Placental pericyte (primary cell): ENCODE results near the gene PCDHA7. TPM values are rescaled to one million over a fixed set of nuclear protein-coding genes. Genes with fewer than 3 reads are reported as not detected.

ENCODE experiments used
- total RNA-seq: library from RNA; depleted of rRNA; stranded (reverse); fragments of >200 nt; gene quantifications from 2 replicates; pipeline ENCODE4 v1.2.3, GENCODE V29; 2012

The PCDHA7 gene, protein sequence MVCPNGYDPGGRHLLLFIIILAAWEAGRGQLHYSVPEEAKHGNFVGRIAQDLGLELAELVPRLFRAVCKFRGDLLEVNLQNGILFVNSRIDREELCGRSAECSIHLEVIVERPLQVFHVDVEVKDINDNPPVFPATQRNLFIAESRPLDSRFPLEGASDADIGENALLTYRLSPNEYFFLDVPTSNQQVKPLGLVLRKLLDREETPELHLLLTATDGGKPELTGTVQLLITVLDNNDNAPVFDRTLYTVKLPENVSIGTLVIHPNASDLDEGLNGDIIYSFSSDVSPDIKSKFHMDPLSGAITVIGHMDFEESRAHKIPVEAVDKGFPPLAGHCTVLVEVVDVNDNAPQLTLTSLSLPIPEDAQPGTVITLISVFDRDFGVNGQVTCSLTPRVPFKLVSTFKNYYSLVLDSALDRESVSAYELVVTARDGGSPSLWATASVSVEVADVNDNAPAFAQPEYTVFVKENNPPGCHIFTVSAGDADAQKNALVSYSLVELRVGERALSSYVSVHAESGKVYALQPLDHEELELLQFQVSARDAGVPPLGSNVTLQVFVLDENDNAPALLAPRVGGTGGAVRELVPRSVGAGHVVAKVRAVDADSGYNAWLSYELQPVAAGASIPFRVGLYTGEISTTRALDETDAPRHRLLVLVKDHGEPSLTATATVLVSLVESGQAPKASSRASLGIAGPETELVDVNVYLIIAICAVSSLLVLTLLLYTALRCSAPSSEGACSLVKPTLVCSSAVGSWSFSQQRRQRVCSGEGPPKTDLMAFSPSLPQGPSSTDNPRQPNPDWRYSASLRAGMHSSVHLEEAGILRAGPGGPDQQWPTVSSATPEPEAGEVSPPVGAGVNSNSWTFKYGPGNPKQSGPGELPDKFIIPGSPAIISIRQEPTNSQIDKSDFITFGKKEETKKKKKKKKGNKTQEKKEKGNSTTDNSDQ
- total RNA-seq = under 0.01 and 0.29 TPM in 2 replicates

DNA sequence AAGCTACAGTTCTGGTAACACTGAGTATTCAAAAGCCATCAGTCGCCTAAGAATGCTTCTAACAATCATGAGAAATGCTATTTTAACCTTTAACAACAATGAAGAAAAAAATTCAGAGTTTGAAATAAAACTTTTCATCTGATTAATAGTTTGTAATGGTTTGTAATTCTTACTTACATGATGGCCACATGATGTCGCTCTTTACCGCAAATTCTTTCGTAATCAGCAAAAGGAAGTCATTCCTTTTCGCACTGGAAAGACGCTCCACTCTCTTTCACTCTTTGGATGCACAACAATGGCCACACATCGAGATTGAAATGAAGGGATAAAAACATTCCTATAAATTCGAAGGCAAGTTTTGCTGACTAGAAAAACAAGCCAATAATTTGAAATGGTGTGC is at the start of gene PCDHA7:
Gene PCDHA7, plus strand, starts transcription at position 277 of the 400 bp plus-strand sequence. Its CDS starts 115 bp downstream, at position 392.

DNA sequence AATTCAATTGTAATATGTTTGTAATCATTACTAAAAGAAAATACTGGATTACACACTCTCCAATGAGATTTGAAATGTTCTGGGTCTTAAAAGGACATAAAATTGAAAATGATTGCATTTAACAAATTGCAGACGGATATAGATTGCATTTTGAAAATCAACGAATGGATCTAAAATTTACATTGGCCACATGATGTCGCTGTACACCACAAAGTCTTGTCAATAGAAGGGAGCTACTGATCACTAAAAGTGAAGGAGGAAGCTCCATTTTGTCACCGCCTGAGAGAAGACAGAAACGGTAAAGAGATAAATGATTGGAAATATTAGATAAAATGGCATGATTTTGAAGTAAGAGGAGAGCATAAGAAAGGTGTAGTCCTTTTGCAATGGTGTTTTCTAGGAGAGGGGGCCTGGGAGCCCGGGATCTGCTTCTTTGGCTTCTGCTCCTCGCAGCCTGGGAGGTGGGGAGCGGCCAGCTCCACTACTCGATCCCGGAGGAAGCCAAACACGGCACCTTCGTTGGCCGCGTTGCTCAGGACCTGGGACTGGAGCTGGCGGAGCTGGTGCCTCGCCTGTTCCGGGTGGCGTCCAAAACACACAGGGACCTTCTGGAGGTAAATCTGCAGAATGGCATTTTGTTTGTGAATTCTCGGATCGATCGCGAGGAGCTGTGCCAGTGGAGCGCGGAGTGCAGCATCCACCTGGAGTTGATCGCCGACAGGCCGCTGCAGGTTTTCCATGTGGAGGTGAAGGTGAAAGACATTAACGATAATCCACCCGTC is 48.0 kb upstream of the PCDHA7 start, which contains the start of gene PCDHA1:
Gene PCDHA1, plus strand, starts transcription at position 236 of the 782 bp plus-strand sequence.

DNA sequence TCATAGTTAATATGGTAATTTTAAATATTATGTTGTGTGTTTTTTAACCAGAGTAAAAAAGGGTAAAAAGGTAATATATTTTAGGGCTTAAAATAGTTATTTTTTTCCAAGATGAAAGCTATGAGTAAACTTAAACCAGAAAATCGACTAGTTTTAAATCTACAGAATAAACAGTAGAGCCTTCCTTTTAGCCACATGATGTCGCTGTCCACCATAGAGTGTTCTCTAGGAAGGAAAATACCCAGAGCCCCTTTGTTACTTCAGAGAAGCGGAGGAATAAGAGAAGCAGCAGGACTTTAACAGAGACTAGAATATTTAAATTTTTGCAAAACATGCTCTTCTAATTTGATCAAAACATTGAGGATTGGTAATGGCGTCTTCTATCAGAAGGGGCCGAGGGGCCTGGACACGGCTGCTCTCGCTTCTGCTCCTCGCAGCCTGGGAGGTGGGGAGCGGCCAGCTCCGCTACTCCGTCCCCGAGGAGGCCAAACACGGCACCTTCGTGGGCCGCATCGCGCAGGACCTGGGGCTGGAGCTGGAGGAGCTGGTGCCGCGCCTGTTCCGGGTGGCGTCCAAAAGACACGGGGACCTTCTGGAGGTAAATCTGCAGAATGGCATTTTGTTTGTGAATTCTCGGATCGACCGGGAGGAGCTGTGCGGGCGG is 39.3 kb upstream of the PCDHA7 start, which contains the start of gene PCDHA2:
Gene PCDHA2, plus strand, starts transcription at position 258 of the 664 bp plus-strand sequence.

DNA sequence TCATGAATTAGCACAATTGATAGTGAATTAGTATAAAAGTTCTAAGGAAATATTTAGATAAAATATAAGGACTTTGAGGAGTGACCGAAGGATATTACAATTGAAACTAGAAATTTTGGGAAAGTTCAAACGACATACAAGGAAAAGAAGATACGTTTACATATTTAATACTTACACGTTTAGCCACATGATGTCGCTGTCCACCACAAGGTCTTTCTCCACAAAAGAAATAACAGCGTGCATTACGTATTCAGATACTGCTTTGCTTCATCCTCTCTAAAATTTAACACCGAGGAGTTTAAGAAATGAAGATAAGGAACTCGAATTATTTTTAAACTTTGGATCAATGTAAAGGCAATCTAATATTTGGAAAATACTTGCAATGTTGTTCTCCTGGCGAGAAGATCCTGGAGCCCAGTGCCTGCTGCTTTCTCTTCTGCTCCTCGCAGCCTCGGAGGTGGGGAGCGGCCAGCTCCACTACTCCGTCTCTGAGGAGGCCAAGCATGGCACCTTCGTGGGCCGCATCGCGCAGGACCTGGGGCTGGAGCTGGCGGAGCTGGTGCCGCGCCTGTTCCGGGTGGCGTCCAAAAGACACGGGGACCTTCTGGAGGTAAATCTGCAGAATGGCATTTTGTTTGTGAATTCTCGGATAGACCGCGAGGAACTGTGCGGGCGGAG is 33.1 kb upstream of the PCDHA7 start, which contains the start of gene PCDHA3:
Gene PCDHA3, plus strand, starts transcription at position 242 of the 678 bp plus-strand sequence.

DNA sequence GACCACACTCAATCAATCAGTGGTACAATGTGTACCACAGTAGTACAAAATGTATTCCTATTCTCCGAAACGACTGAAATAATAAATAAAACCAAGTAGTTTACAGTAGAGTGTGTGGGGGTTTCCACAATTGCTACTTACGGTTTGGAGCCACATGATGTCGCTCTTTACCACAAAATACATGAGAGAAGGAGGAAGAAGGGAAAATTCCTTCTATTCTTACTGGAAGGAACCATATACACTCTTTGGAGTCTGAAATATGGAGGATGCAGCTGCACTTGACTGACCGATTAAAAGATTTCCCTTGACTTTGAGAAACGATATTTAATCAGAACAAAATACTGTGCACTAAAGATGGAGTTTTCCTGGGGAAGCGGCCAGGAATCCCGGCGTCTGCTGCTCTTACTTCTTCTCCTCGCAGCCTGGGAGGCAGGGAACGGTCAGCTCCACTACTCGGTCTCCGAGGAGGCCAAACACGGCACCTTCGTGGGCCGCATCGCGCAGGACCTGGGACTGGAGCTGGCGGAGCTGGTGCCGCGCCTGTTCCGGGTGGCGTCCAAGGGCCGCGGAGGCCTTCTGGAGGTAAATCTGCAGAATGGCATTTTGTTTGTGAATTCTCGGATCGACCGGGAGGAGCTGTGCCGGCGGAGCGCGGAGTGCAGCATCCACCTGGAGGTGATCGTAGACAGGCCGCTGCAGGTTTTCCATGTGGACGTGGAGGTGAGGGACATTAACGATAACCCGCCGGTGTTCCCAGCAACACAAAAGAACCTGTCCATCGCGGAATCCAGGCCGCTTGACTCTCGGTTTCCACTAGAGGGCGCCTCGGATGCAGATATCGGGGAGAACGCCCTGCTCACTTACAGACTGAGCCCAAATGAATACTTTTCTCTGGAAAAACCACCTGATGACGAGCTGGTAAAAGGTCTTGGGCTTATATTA is 27.0 kb upstream of the PCDHA7 start, which contains the start of gene PCDHA4:
Gene PCDHA4, plus strand, starts transcription at position 235 of the 942 bp plus-strand sequence.

DNA sequence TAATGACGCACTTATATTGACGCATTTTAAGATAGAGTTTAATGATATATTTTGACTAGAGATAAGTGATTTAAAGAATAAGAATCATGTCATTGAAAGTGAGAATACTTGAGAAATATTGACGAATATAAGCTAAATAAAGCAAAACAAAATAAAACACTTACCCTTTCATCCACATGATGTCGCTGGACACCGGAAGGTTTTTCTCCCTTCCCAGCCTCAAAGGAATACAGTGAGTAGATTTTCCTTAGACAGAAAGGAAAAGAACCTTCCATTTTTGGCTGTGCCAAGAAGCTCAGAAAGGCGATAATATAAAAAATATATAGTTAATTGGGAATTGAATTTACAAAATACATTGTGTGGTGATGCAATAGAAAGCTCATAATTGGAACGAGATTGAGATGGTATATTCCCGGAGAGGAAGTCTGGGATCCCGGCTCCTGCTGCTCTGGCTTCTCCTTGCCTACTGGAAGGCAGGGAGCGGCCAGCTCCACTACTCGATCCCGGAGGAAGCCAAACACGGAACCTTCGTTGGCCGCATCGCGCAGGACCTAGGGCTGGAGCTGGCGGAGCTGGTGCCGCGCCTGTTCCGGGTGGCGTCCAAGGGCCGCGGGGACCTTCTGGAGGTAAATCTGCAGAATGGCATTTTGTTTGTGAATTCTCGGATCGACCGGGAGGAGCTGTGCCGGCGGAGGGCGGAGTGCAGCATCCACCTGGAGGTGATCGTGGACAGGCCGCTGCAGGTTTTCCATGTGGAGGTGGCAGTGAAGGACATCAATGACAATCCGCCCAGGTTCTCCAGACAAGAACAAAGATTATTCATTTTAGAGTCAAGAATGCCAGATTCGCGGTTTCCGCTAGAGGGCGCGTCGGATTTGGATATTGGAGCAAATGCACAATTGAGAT is 12.4 kb upstream of the PCDHA7 start, which contains the start of gene PCDHA5:
Gene PCDHA5, plus strand, starts transcription at position 239 of the 906 bp plus-strand sequence.

DNA sequence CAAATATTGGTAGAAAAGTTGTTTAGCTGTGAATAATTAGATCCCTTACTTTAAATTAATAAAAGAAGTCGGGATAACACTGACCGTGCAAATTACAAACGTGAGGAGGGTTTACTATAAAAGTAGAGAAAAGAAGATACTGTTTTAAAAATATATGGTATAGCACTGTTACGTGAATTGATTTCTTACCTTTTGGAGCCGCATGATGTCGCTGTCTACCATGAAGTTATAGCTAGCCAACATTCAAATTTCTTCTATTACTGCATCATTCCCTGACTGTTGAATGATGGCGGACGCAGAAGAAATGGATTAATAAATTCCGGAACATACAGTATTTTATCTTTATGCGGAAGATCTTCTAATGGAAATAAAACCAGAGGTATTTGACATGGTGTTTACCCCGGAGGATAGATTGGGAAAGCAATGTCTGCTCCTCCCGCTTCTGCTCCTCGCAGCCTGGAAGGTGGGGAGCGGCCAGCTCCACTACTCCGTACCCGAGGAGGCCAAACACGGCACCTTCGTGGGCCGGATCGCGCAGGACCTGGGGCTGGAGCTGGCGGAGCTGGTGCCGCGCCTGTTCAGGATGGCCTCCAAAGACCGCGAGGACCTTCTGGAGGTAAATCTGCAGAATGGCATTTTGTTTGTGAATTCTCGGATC is 6.2 kb upstream of the PCDHA7 start, which contains the start of gene PCDHA6:
Gene PCDHA6, plus strand, starts transcription at position 257 of the 658 bp plus-strand sequence. Its CDS starts 132 bp downstream, at position 389.

DNA sequence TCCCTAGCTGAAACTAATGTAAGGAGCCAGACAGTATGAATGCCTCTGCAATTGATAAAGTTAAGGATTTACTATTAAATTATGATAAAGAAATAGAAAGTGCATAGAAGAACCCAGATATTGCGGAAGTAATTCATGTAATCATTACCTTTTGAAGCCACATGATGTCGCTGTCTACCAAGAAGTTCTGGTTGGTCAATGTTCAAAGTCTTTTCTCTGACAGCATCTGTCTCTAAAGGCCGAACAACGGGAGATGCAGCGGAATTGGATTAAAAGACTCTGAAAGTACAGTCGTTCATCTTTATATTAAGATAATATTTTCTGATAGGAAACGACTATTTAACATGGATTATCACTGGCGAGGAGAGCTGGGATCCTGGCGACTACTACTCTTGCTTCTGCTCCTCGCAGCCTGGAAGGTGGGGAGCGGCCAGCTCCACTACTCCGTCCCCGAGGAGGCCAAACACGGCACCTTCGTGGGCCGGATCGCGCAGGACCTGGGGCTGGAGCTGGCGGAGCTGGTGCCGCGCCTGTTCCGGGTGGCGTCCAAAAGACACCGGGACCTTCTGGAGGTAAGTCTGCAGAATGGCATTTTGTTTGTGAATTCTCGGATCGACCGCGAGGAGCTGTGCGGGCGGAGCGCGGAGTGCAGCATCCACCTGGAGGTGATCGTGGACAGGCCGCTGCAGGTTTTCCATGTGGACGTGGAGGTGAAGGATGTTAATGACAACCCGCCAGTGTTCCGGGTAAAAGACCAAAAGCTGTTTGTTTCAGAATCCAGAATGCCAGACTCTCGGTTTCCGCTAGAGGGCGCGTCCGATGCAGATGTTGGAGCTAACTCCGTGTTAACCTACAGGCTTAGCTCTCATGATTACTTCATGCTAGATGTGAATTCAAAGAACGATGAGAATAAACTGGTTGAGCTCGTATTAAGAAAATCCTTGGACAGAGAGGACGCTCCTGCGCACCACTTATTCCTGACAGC is 7.2 kb downstream of the PCDHA7 start, which contains the start of gene PCDHA8:
Gene PCDHA8, plus strand, starts transcription at position 210 of the 985 bp plus-strand sequence. Its CDS starts 135 bp downstream, at position 345.

DNA sequence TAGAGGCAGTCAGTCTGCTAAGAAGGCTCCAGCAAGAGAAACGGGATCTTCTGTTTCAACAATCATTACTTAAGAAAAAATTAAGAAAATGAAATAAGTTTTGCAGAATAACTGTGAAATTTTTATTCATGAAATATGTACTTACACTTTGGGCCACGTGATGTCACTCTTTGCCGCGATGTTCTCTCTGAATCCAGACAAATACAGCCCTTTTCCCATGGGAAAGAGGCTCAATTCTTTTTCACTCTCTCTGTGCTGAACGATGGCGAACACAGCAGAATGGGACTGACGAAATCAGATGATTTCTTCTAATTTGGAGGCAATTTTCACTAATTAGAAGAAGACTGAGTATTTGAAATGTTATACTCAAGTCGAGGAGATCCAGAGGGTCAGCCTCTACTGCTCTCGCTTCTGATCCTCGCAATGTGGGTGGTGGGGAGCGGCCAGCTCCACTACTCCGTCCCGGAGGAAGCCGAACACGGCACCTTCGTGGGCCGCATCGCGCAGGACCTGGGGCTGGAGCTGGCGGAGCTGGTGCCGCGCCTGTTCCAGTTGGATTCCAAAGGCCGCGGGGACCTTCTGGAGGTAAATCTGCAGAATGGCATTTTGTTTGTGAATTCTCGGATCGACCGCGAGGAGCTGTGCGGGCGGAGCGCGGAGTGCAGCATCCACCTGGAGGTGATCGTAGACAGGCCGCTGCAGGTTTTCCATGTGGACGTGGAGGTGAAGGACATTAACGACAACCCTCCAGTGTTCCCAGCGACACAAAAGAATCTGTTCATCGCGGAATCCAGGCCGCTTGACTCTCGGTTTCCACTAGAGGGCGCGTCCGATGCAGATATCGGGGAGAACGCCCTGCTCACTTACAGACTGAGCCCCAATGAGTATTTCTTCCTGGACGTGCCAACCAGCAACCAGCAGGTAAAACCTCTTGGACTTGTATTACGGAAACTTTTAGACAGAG is 14.4 kb downstream of the PCDHA7 start, which contains the start of gene PCDHA9:
Gene PCDHA9, plus strand, starts transcription at position 244 of the 964 bp plus-strand sequence. Its CDS starts 114 bp downstream, at position 358.

DNA sequence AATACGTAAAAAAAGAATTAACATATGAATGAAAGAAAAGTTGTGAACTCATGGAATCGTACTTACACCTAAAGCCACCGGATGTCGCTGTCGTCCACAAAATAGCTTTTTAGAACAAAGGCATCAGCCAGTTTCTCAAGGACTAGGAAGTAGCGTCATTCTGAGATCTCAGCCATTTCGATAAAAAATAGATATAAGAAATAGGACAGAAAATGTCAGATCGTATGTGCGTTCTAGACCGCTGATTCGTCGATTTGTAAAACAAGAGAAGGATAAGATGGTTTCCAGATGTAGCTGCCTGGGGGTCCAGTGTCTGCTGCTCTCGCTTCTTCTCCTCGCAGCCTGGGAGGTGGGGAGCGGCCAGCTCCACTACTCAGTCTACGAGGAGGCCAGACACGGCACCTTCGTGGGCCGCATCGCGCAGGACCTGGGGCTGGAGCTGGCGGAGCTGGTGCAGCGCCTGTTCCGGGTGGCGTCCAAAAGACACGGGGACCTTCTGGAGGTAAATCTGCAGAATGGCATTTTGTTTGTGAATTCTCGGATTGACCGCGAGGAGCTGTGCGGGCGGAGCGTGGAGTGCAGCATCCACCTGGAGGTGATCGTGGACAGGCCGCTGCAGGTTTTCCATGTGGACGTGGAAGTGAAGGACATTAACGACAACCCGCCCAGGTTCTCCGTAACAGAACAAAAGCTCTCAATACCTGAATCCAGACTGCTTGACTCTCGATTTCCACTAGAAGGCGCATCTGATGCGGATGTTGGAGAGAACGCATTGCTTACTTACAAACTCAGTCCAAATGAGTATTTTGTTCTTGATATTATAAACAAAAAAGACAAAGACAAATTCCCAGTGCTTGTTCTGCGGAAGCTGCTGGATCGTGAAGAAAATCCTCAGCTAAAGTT is 22.0 kb downstream of the PCDHA7 start, which contains the start of gene PCDHA10:
Gene PCDHA10, plus strand, starts transcription at position 126 of the 903 bp plus-strand sequence. Its CDS starts 152 bp downstream, at position 278.

DNA sequence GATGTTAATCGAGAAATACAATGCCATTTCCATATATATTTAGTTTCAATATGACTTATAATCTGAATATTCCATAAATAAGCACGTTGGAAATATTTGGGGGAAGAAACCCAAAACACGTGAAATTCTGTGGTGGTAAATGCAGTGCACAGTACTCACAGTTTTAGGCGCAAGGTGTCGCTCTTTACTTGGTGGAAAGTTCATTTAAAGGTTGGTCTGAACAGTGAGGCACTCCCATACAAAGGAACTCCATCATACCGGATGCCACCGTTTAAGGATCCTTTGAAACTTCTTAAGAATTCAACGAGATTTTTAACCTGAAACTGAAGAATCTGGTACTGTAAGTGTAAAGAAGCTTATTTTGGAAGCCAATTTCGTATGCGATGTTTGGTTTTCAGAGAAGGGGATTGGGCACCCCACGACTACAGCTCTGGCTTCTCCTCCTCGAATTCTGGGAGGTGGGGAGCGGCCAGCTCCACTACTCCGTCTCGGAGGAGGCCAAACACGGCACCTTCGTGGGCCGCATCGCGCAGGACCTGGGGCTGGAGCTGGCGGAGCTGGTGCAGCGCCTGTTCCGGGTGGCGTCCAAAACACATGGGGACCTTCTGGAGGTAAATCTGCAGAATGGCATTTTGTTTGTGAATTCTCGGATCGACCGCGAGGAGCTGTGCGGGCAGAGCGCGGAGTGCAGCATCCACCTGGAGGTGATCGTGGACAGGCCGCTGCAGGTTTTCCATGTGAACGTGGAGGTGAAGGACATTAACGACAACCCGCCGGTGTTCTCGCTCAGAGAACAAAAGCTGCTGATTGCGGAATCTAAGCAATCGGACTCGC is 34.9 kb downstream of the PCDHA7 start, which contains the start of gene PCDHA11:
Gene PCDHA11, plus strand, starts transcription at position 237 of the 834 bp plus-strand sequence. Its CDS starts 147 bp downstream, at position 384.

